Stimulated activated CD4-positive, alpha-beta T cell treated with anti-CD3 and anti-CD28 coated beads, Interleukin-2, amount 100 ng/mL, for 48 hours (primary cell): ENCODE results near the gene PBX1.

ENCODE experiments used
- DNase-seq, 2 donors: peaks; one replicate each; pipeline ENCODE4 v3.0.0-alpha.2; 2020

The PBX1 gene

DNA sequence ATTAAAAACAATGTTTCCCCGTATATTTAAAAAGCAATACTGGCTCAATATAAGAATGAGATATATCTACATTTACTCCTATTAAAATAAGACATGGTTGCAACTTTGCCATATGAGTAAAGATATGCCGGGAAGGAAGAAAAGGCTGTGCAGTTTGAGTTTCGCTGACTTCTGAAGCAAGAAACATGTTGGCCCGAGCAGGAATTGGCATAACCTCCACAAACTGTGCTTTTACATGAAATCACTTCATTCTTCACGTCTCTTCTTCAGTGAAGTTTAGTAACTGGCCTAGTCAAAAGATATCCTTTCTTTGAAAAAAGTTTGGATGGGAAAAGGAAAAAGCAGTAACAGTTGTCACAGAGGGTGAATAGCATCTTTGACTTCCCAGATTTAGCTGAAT, 342.0 kb downstream of the PBX1 start:
- DNase-seq, result no peak
